Measurements from ENCODE around the gene TXNRD1.
"Not testable (repeated sequence)": the region's sequence is repeated elsewhere in the genome, so short reads cannot be mapped to it uniquely, and the experiment has no call there.

The TXNRD1 gene

GRCh38 chr12:104243551-104243950 lies 28.0 kb downstream of the TXNRD1 start:
- no peak for DNase-seq

DNA sequence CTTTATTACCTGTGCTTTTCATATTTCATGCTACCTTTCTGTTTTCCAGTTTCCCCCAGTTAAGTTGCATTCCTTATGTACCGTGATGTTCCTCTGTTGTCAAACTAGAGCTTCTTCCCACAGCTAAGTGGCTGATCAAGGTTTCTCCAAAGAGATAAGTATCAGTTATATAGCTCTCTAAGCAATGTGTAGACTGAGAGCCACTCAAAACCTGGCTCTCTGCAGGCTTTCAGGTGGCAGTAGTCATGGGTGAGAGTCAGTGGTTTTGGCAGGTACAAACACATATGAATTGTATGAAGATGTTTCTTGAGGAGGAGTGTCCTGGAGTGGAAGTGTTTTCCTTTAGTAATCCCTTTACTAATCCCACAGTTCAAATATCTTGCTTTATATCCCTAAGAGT lies 28.4 kb downstream of the TXNRD1 start:
- DNase-seq: no peak

DNA sequence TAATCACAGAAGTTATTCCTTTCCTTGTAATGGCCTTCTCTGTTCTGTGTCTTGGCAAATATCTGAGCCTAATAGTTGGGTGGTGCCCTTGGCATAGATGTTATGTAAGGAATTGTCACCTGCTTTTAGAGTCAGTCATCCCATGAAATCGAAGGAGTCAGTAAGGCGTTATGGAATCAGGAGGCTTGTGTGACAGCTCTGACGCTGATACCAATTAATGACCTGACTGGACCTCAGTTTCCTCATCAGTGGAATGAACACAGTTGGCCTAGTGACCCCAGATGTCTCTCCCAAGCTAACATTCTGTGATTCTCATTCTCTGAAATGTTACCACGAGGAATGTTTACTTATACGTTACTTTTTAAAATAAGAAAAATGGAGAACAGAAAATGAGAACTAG lies 32.1 kb downstream of the TXNRD1 start:
- DNase-seq: no peak

GRCh38 chr12:104248444-104248843 lies 32.9 kb downstream of the TXNRD1 start:
- DNase-seq: no peak

- no peak for DNase-seq
These were observed 33.4 kb downstream of the TXNRD1 start for GRCh38 chr12:104249017-104249416.

DNA sequence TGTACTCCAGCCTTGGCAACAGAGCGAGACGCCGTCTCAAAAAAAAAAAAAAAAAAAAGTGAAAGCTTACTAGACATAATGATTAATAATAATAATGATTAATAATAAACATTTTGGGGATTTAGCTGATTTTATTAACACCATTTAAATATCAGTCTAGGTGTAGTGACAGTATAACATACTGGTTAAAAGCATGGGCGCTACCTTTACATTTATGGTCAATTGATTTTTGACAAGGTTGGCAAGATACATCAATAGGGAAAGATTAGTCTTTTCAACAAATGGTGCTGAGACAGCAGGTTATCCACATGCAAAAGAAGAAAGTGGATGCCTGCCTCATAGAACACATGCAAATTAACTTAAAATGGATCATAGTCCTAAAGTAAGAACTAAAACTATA lies 34.3 kb downstream of the TXNRD1 start:
- no peak for DNase-seq

DNA sequence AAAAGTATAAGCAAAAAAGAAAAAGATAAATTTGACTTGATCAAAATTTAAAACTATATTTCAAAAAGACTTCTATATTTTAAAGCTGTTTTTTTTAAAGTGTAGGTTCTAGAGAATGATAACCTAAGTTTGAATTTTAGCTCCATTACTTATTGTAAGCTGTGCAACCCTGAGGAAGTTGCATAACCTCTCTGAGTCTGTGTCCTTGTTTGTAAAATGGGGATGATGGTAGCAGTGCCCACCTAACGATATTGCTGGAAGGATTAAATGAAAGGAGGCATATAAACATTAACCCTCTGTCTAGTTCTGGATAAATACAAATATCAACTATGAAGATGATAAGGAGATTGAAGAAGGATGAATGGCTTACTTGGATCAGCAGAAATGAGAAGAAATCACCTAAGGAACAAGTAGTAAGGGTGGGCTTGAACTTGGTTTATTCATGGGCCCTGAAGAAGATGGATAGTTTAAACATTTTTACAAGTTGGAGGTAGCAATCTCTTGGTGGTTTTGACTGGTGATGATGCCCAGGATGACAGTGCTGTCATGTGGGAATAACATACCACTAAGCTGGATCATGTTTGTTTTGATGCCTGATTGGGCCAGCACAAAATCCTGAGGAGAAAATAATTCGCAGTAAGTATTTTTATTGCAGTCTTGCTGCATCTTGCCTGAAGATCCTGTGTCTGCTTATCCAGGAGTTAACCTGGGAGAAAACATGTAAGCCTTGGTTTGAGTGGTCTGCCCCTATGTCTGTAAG lies 35.0 kb downstream of the TXNRD1 start:
- DNase-seq: no peak

GRCh38 chr12:104257913-104258472 lies 42.4 kb downstream of the TXNRD1 start:
- DNase-seq: no peak

DNA sequence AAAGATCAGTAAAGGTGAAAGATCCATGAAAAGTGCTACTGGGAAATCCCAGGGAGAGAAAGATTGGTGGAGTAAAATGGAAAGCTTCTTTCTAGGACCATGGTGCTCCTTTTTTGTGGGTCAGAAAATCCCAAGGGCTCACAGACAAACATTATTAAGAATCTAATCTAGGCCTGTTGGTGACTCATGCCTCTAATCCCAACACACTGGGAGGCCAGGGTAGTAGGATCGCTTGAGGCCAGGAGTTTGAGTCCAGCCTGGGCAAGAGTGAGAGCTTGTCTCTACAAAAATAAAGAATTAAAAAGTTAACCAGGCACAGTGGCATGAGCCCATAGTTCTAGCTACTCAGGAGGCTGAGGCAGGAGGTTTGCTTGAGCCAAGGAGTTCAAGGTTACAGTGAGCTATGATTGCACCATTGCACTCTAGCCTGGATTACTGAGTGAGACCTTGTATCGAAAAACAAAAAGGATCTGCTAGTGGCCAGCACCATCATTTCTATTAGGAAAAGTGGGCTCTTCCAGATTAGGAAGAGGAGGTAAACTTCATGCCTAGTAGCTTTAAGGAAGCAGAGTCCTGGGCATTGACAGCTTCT lies 43.0 kb downstream of the TXNRD1 start:
- DNase-seq: no peak

DNA sequence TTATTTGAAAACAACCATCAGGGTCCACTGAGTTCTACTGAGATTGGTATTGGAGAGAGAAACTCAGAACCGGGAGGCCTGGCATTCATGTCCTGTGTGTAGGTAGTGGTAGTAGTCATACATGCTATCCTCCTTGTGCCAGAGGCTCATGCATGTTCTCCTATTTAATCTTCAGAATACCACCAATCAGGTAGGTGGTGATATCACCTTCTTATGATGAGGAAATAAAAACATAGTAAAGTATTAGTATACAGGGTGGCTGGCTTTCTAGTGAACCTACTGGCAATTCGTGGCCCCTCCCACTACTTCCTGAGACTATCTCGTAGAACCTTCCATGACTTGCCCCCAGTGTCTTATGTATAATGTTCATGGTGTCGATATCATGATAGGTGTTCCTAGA lies 47.4 kb downstream of the TXNRD1 start:
- no peak for DNase-seq

DNA sequence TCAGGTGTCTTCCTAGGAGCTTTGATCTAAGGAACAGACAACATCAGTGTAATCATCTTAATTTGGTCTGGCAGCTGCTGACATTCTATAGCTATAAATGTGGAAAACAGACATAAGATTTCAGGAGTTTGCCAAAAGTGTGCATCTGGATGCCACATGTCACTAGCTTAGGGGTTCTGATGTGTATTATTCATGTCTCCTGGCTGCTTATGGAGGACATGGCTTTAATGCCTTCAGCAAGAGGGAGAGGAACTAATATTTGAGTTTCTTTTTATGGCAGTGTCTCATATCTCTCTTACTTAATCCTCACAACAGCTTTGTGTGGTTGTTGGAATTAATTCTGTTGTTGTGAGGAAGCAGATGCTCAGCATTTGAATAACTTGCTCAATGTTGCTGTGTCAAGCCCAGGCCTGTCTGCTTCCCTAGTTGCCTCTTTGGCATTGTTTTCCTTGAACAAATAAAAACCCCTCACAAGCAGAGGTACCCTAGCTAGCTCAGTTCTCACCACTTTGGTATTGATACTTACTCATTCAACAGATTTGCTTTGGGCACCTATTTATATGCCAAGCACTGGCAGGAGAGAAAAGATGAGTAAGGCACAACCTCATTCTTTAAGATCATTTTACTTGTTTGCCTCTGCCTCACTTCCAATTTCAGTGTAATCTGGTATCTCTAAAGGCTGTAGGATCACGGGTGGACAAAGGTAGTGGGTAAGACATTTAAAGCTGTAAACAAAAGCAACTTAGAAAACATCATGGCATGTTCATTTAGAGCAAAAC lies 48.2 kb downstream of the TXNRD1 start:
- no peak for DNase-seq

- not testable (repeated sequence) for DNase-seq
These were observed 49.9 kb downstream of the TXNRD1 start for GRCh38 chr12:104265436-104265835.

GRCh38 chr12:104272938-104273337 lies 57.4 kb downstream of the TXNRD1 start:
- no peak for DNase-seq

- no peak for DNase-seq
These were observed 57.9 kb downstream of the TXNRD1 start for GRCh38 chr12:104273503-104273902.

DNA sequence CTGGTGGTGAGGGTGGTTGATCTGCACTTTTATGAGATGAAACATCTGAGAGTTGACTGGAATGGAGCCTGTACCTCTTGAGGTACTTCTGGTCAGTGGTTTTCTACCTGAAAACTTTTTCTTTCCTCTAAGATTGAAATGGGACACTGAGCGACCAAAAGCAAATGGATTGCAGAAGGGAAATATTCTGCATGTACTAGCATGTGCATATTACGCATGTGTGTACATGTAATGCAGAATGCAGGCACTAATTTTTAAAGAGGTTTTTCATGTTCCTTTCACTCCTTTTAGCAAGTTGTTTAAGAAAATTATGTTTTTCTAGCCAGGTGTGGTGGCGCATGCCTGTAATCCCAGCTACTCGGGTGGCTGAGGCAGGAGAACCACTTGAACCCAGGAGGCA lies 59.2 kb downstream of the TXNRD1 start:
- DNase-seq: no peak

DNA sequence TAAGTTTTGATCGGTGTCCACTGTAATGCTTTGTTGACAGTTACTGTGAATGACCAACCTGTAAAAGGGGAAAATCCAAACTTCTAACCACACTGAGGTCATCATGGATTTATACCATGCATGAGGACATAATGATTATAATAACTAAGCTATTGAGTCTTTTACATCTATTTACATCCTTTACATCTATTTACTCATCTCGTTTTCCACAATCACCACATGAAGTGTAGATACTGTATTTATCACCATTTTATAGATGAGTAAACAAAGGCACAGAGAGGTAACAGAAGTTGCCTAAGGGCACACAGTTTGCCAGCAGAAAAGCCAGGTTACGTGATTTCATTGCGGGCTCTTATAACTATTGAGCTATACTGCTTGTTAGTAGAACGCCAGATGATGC lies 60.1 kb downstream of the TXNRD1 start:
- no peak for DNase-seq

GRCh38 chr12:104276273-104277131 lies 60.9 kb downstream of the TXNRD1 start:
- peak; percentile 70 for DNase-seq

DNA sequence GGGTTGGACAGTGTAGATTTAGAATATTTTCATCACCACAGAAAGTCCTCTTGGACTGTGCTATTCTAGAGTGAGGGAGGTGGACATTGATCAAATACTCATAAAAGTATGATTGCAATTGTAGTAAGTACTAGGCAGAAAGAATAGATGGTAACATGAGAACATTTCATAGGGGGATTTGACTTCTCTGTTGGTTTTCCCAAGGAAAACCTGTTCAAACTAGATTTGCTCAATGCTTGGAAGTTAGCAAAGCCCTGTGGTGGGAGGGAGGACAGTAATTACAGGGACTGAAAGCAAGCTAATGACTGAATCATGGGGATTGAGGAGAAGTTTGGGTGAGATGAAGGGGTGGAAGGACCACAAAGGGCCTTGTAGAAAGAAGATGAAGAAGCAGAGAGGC lies 63.6 kb downstream of the TXNRD1 start:
- DNase-seq: no peak

- DNase-seq: no peak
These were observed 64.5 kb downstream of the TXNRD1 start for GRCh38 chr12:104280111-104280510.

DNA sequence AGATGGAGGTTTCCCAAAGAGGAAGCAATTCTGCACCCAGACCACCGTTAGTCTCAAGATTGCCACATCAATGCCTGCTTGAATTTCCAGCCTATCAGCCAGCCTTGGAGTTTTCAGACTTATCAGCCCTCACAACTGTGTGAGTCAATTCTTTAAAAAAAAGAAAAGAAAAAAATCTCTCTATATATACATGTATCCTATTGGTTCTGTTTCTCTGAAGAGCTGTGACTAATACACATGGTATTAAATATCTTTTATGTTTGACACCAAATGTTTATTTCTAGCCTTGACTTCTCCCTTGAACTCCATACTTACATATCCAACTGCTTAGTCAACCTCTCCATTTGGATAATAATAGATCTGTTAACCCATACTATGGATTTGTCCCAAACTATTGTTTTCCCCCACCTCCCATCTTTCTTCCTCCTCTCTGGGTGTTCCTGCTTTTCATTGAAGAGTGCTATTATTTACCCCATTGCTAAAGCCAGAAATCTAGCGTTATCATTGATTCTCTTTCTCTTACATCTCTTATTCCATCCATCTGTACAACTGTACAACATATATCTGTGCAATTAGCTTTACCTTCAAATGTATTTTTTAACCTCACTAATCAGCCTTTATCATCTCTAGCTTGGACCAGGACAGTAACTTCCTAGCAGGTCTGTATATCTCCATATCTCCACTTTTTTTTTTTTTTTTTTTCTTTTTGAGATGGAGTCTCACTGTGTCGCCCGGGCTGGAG lies 65.3 kb downstream of the TXNRD1 start:
- no peak for DNase-seq

DNA sequence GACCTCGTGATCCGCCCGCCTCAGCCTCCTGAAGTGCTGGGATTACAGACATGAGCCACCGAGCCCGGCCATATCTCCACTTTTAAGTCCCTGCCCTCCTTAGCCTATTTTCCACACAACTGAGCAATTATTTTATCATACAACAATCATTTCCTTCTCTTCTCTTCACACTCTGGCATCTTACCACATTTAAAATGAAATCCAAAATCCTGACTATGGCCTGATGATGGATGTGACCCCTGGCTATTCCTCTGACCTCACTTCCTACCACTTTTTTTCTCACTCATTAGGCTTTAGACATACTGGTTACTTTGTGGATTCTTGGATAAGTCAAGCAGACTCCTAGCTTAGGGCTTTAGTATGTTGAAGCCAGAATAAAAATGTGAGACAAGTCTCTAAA lies 66.1 kb downstream of the TXNRD1 start:
- no peak for DNase-seq

- DNase-seq: no peak
These were observed 66.5 kb downstream of the TXNRD1 start for GRCh38 chr12:104282109-104282508.
